NCI-H1930 (cell line): ENCODE results near the gene BMAL1.

Experiments used
- DNase-seq, 2 experiments: peaks; one replicate each; lab custom pipeline; 2025; lab: John Stamatoyannopoulos, UW

BMAL1 gene

GRCh38 chr11:13291361-13291760 is 13.8 kb downstream of the BMAL1 start:
- no peak for DNase-seq

- DNase-seq = no peak
These were observed 14.2 kb downstream of the BMAL1 start for GRCh38 chr11:13291800-13292199.

- no peak for DNase-seq
These were observed 15.4 kb downstream of the BMAL1 start for GRCh38 chr11:13292970-13293369.

- no peak for DNase-seq
These were observed 16.6 kb downstream of the BMAL1 start for GRCh38 chr11:13294178-13294577.

- DNase-seq = no peak
These were observed 17.4 kb downstream of the BMAL1 start for GRCh38 chr11:13294771-13295579.

- DNase-seq = no peak
These were observed 19.8 kb downstream of the BMAL1 start for GRCh38 chr11:13297308-13297916.

GRCh38 chr11:13297917-13298356 is 20.3 kb downstream of the BMAL1 start:
- DNase-seq = no peak

- DNase-seq = no peak
These were observed 21.2 kb downstream of the BMAL1 start for GRCh38 chr11:13298765-13299164.

- DNase-seq = no peak
These were observed 23.9 kb downstream of the BMAL1 start for GRCh38 chr11:13301522-13301921.

GRCh38 chr11:13302420-13302958 is 24.9 kb downstream of the BMAL1 start:
- no peak for DNase-seq

GRCh38 chr11:13303668-13304649 is 26.4 kb downstream of the BMAL1 start:
- no peak for DNase-seq

GRCh38 chr11:13304655-13305335 is 27.2 kb downstream of the BMAL1 start:
- no peak for DNase-seq

GRCh38 chr11:13308704-13309103 is 31.1 kb downstream of the BMAL1 start:
- DNase-seq = no peak

GRCh38 chr11:13309156-13309555 is 31.6 kb downstream of the BMAL1 start:
- no peak for DNase-seq

- no peak for DNase-seq
These were observed 32.9 kb downstream of the BMAL1 start for GRCh38 chr11:13310443-13310842.

GRCh38 chr11:13311570-13311969 is 34.0 kb downstream of the BMAL1 start:
- DNase-seq = no peak

GRCh38 chr11:13313005-13313819 is 35.6 kb downstream of the BMAL1 start:
- no peak for DNase-seq

GRCh38 chr11:13314676-13315394 is 37.2 kb downstream of the BMAL1 start:
- DNase-seq = no peak

GRCh38 chr11:13315517-13316432 is 38.2 kb downstream of the BMAL1 start:
- DNase-seq = no peak
